ENCODE measurements around the gene PRRG2.

PRRG2 gene

DNA sequence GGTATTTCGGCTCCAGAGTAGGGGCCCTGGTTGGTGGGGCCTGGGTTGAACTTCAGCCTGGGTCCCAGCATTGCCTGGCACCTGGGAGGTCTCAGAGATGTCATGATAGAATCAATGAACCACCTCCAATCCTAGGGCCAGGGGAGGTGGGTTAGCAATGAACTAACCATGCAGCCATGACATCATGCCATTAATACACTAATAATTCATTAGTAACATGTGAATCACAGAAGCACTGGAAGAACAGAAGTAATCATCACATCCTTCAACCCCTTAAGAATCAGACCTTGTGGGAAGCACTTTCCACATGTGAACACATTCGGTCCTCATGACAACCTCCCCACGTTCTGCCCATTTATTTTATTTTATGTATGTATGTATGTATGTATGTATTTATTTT, 7.7 kb upstream of the PRRG2 start:
- H3K4me3 ChIP-seq (replicated peaks; ENCODE audit: low read depth, low read length): no peak overlapping the region
- DNase-seq (ENCODE audit: extremely low read depth, low read depth): no peak
- TF ChIP-seq, protein P1, sequence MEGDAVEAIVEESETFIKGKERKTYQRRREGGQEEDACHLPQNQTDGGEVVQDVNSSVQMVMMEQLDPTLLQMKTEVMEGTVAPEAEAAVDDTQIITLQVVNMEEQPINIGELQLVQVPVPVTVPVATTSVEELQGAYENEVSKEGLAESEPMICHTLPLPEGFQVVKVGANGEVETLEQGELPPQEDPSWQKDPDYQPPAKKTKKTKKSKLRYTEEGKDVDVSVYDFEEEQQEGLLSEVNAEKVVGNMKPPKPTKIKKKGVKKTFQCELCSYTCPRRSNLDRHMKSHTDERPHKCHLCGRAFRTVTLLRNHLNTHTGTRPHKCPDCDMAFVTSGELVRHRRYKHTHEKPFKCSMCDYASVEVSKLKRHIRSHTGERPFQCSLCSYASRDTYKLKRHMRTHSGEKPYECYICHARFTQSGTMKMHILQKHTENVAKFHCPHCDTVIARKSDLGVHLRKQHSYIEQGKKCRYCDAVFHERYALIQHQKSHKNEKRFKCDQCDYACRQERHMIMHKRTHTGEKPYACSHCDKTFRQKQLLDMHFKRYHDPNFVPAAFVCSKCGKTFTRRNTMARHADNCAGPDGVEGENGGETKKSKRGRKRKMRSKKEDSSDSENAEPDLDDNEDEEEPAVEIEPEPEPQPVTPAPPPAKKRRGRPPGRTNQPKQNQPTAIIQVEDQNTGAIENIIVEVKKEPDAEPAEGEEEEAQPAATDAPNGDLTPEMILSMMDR (IDR thresholded peaks at IDR 0.05; ENCODE audit: low read depth, low read length, missing control alignments): no peak

DNA sequence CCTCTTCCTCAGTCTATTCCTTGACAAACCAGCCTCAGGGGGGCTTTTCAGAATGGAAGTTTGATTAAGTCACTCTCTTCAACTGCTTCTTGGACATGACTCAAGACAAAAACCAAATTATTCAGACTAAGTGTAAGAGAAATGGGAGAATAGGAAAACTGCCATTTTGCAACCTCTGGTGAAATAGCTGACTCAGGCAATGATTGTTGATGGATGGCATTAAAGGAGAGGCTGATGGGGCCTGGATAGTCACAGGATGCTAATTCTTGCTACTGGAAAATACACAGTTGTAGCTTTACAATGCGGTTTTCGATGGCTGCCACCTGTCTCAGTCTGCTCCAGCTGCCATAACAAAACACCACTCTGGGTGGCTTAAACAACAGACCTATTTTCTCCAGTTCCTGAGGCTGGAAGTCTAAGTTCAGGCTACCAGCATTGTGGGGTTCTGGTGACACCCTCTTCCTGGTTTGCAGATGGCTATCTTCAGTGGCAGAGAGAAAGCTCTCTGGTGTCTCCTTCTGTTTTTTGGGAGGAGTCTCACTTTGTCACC, 6.8 kb upstream of the PRRG2 start:
- TF ChIP-seq, protein P1 (IDR thresholded peaks at IDR 0.05; ENCODE audit: low read depth, low read length, missing control alignments): no peak
- no peak for DNase-seq (ENCODE audit: extremely low read depth, low read depth)
- H3K4me3 ChIP-seq (replicated peaks; ENCODE audit: low read depth, low read length): no peak overlapping the region

DNA sequence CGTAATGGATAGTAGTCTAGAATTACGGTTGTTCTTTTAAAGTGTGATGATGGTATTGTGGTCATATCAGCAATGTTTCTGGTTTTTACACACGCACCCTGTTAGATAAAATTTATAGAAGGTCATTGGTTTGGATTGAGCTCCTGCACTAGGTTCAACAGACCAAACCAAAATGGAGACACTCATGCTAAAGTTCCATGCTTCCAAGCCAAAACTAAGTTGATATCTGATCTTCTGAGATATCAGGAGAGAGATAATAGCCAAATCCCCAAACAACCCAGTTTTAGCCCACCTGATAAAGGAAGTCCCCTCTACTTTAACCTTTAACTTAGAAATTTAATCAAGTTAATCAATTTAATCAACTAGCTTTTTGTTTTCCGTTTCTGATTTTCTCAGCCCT, 1.9 kb upstream of the PRRG2 start:
- TF ChIP-seq, protein P1 (IDR thresholded peaks at IDR 0.05; ENCODE audit: low read depth, low read length, missing control alignments): no peak
- peak overlapping the region; percentile 63 for H3K4me3 ChIP-seq (replicated peaks; ENCODE audit: low read depth, low read length)
- DNase-seq (ENCODE audit: extremely low read depth, low read depth): no peak

DNA sequence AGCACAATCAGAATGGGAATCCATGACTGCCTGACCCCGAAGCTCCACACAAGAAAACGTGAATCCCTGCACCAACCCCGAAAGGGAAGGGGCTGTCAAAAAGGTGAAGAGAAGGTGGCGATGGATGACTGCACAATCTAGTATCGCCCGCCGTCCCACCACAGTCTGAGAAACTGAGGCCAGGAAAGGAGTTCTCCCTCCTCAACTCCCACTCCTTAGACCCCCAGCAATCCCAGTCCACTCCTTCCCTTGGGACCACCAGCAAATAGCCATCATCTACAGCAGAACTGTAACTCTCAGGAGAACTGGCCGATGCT, 1.2 kb upstream of the PRRG2 start:
- no peak for DNase-seq (ENCODE audit: extremely low read depth, low read depth)
- H3K4me3 ChIP-seq (replicated peaks; ENCODE audit: low read depth, low read length): peak overlapping the region; percentile 63

DNA sequence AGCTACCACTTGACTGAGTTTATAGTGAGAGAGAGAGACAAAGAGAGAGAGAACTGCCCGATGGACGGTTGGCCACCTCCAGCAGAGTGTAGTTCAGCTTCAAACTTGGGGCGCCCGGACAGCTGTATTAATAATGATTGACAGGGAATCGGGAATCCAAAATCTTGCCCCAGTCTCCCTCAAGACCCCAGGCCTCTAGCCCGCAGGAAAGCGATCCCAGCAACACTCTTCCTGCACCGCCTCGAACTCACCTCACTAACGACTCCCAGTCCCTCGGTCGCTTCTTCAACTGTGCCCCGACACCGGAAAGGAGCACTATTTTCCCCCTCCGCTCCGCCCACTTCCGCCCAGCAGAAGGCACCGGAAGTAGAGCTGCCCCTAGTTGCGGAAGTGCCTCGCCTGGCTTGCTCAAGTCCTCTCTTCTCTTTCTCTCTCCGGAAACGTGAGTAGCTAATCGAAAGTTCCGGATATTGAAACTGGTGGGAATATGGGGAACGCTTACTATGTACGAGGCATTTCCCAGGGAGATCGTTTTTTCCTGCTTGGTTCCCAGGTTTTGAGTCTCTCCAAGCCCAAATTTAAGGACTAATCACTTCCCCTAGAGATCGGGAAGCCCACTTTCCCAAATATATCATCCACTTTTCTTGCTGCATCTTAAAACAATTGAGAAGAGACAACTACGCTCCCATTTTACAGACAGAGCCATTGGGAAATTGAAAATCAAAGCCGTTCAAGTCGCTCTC, 681 bp upstream of the PRRG2 start, which contains the start of gene NOSIP:
Gene NOSIP (minus strand): TSS at position 293 of the 743 bp plus-strand sequence. CDS start 19,865 bp downstream, outside the sequence.
- peak within 1 kb of the TSS; percentile 63 for H3K4me3 ChIP-seq (replicated peaks; ENCODE audit: low read depth, low read length)
- DNase-seq (ENCODE audit: extremely low read depth, low read depth): peak; percentile 93
- TF ChIP-seq, protein P1 (IDR thresholded peaks at IDR 0.05; ENCODE audit: low read depth, low read length, missing control alignments): no peak

More for the DNA sequence above, 1.2 kb upstream of the PRRG2 start:
- TF ChIP-seq, protein P1 (IDR thresholded peaks at IDR 0.05; ENCODE audit: low read depth, low read length, missing control alignments): no peak

DNA sequence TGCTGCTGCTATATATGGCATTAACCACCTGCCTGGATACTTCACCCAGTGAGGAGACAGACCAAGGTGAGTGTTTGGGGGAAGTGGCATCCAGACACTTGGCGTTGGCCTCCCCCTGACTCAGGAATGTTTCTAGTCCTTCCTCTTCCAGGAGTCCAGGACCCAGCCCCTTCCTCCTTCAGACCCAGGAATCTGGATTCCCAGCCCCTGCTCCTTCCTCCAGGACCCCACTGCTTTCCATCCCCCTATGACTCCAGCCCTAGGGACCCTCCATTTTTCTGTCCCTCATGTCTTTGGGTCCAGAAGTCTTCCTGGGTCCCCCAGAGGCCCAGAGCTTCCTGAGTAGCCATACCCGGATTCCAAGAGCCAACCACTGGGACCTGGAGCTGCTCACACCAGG, 2.1 kb downstream of the PRRG2 start:
- TF ChIP-seq, protein P1 (IDR thresholded peaks at IDR 0.05; ENCODE audit: low read depth, low read length, missing control alignments): no peak
- no peak for DNase-seq (ENCODE audit: extremely low read depth, low read depth)
- H3K4me3 ChIP-seq (replicated peaks; ENCODE audit: low read depth, low read length): no peak overlapping the region

Data from HFF-Myc (cell line).